GM18505 (cell line): Measurements from ENCODE around the gene SMIM29.
"Not testable (repeated sequence)": the region's sequence is repeated elsewhere in the genome, so short reads cannot be mapped to it uniquely, and the experiment has no call there.

Experiments
- ATAC-seq: cut with Tn5 transposase; IDR thresholded peaks from one replicate; pipeline ENCODE4 v1.9.1; 2021; ENCODE audit not compliant: unreplicated experiment
- POLR2A ChIP-seq: IDR thresholded peaks from 4 replicates; pipeline ENCODE4 v1.6.1; 2011; ENCODE audit warnings: borderline replicate concordance; ENCODE audit not compliant: insufficient read depth, insufficient read length; ENCODE audit errors: extremely low read depth

SMIM29 gene

GRCh38 chr6:34249469-34250261 lies 859 bp upstream of the SMIM29 start:
- peak; percentile 25 for ATAC-seq
- TF ChIP-seq POLR2A, result no peak

GRCh38 chr6:34248198-34248726 lies 544 bp downstream of the SMIM29 start:
- TF ChIP-seq POLR2A, result no peak
- peak; percentile 16 for ATAC-seq

- TF ChIP-seq POLR2A, result no peak
- no peak for ATAC-seq
Measured at GRCh38 chr6:34247481-34248197, 1.2 kb downstream of the SMIM29 start.

DNA sequence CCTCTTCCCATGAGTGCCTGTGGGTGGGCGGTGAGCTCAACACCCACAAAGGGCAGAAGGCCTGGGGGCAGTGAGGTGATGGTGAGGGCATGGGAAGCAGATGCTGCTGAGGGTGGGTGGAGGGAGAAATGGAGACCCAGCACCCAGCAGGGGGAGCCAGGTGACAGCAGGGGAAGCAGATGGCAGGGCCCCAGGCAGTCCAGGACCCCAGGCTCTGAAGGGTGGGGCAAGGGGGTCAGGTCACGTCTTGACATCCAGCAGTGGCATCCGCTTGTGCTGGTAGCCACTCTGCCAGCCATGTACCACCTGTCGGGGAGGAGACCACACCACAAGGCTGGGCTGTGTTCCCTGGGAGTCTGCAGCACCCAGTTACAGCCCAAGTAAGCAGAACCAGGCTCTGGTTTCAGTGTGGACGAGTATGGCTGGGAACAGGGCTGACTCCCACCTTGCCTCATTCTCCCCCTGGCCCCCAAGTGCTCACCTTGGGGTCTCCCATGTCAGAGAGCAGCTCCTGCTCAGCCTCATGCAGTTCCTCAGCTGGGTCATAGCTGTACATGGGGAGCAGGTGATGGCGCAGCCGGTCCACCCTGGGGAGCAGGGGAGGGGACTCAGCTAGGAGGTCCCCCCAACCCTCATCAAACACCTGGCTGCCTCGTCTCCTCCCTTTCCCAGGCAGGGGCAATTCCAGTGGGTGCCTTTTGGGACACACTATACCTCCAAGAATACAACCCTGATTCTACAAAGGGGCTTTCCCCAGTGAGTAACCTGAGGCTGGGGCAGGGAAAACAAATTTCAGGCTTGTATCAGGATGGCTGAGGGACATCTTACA lies 2.0 kb downstream of the SMIM29 start:
- no peak for ATAC-seq
- peak; percentile 61 for TF ChIP-seq POLR2A

- ATAC-seq, result no peak
- no peak for TF ChIP-seq POLR2A
Measured at GRCh38 chr6:34246249-34246562, 2.6 kb downstream of the SMIM29 start.

GRCh38 chr6:34245761-34246140 lies 3.1 kb downstream of the SMIM29 start:
- ATAC-seq, result not testable (repeated sequence)
- peak; percentile 17 for TF ChIP-seq POLR2A

DNA sequence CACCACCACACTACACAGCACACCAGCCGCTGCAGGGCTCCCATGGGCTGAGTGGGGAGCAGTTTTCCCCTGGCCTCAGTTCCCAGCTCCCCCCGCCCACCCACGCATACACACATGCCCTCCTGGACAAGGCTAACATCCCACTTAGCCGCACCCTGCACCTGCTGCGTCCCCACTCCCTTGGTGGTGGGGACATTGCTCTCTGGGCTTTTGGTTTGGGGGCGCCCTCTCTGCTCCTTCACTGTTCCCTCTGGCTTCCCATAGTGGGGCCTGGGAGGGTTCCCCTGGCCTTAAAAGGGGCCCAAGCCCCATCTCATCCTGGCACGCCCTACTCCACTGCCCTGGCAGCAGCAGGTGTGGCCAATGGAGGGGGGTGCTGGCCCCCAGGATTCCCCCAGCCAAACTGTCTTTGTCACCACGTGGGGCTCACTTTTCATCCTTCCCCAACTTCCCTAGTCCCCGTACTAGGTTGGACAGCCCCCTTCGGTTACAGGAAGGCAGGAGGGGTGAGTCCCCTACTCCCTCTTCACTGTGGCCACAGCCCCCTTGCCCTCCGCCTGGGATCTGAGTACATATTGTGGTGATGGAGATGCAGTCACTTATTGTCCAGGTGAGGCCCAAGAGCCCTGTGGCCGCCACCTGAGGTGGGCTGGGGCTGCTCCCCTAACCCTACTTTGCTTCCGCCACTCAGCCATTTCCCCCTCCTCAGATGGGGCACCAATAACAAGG lies 3.6 kb downstream of the SMIM29 start:
- ATAC-seq, result not testable (repeated sequence)

GRCh38 chr6:34243901-34244884 lies 4.6 kb downstream of the SMIM29 start:
- no peak for ATAC-seq
- TF ChIP-seq POLR2A, result peak; percentile 10

DNA sequence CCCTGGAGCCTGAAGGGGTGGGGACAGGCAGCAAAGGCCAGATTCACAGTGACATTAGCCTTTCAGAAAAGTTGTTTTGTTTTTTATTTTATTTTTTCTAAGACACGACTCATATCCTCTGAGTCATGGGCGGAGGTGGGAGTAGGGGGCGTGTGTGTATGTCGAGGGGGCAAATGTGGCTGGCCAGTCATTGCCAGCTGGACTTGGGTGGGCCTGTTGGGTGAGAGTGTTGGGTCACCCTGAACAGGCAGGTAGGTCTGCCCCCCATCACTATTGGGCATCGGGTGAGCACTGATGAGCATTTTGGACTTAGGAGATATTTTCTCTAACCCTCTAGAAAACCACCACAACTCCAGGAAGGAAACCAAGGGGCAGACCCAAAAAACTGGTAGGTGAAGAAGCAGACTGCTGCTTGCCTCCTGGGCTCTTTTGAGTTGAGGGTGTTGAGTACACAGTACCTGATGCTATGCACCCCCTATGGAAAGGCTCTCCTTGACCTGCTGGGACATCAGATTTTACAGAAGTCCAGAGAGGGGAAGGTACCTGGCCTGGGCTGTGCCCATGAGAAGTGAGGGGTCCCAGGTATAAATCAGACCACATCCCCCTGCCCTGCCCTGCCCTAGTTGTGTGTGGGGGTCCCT lies 5.6 kb downstream of the SMIM29 start:
- no peak for ATAC-seq
- TF ChIP-seq POLR2A, result no peak

GRCh38 chr6:34242252-34243130 lies 6.3 kb downstream of the SMIM29 start:
- no peak for ATAC-seq
- peak; percentile 23 for TF ChIP-seq POLR2A
